Heart right ventricle (tissue), 16 donors: ENCODE data around the gene DISC1. TPM values are rescaled to one million over a fixed set of nuclear protein-coding genes. Genes with fewer than 3 reads are reported as not detected.

Experiments
- ATAC-seq, 8 donors: fragments of 200-7000 bp; cut with Tn5 transposase; one replicate each; pipeline ENCODE4 v1.9.1; 2020; ENCODE audit warnings: mild to moderate bottlenecking in 8 of 8, moderate library complexity in 8 of 8, moderate number of reproducible peaks in 1 of 8
- DNase-seq, 2 donors: peaks; one replicate each; pipeline ENCODE4 v3.0.0-alpha.2; 2020
- H3K27ac ChIP-seq, 10 donors: fragments of 200-600 bp; sonication (generic) in 2 of 10; one replicate each; pipeline versions ENCODE4 v1.5.0 to v1.8.0; 2020 to 2022; ENCODE audit warnings: mild to moderate bottlenecking in 3 of 10
- H3K27me3 ChIP-seq, 7 donors: fragments of 200-600 bp; one replicate each; pipeline ENCODE4 v1.8.0; 2021 to 2022; ENCODE audit warnings: mild to moderate bottlenecking in 2 of 7
- H3K36me3 ChIP-seq, 9 donors: fragments of 200-600 bp; sonication (generic) in 1 of 9; one replicate each; pipeline versions ENCODE4 v1.5.0 to v1.8.0; 2020 to 2022; ENCODE audit warnings: mild to moderate bottlenecking in 2 of 9
- H3K4me1 ChIP-seq, 9 donors: fragments of 200-600 bp; sonication (generic) in 1 of 9; one replicate each; pipeline versions ENCODE4 v1.5.0 to v1.8.0; 2020 to 2022; ENCODE audit warnings: mild to moderate bottlenecking in 4 of 9
- H3K4me3 ChIP-seq, 10 donors: fragments of 200-600 bp; sonication (generic) in 2 of 10; one replicate each; pipeline versions ENCODE4 v1.5.0 to v1.8.0; 2020 to 2022; ENCODE audit warnings: mild to moderate bottlenecking in 7 of 10, moderate library complexity in 2 of 10
- H3K9me3 ChIP-seq, 11 donors: fragments of 200-600 bp in 10 of 11; sonication (generic) in 2 of 11; one replicate each; pipeline versions ENCODE4 v1.5.0 to v1.8.0; 2013 to 2022; ENCODE audit warnings: mild to moderate bottlenecking in 2 of 11, control low read depth in 1 of 11, moderate library complexity in 1 of 11
- CTCF ChIP-seq, 9 donors: fragments of 200-600 bp; sonication (generic) in 2 of 9; IDR thresholded peaks; one replicate each; pipeline versions ENCODE4 v1.5.0 to v1.8.0; 2021 to 2022; ENCODE audit warnings: antibody characterized with exemption in 9 of 9, mild to moderate bottlenecking in 5 of 9, moderate library complexity in 1 of 9
- WGBS, 2 donors: extraction: QIAGEN DNeasy Blood & Tissue Kit; methylation state at CpG; one replicate each; pipeline ENCODE4 v1.1.7; 2013; ENCODE audit warnings: inconsistent platforms in 1 of 2; 5-methylcytosine and 5-hydroxymethylcytosine counted together
- intact Hi-C, 10 donors: fragments of 100-400 bp; cut with DNase I; formaldehyde crosslinking; loops; one replicate each; pipeline versions ENCODE4 v1.11.1 to v1.14.2; 2022
- polyA plus RNA-seq, 2 donors: library from polyadenylated mRNA; stranded (reverse); fragments of 200-250 nt; gene quantifications; one replicate each; pipeline ENCODE4 v1.2.3, GENCODE V29; 2013
- total RNA-seq, 10 donors: library from RNA; stranded (reverse); fragmentation: NEBNext Ultra II Directional in 3 of 10; extraction: Animal tissue kit (Norgen Biotek cat#: 25700) in 3 of 10; gene quantifications; one replicate each; pipeline versions ENCODE4 v1.2.1 to v1.2.4, GENCODE V29; 2021 to 2023
- donor health status: Arrhythmogenic right ventricular cardiomyopathy.
- donor health status: ischemic (EF 13 %, LVEDD 7.1; RV severe dilation, severe dysfunction).
- donor health status: healthy with polysubstance abuse.
- donor health status: DM: no; HTN: yes; CAD: no.
- donor health status: DM: no; HTN: no; CAD: no.
- donor health status: ischemic (EF 25% LVEDD 6.9; RV normal size, moderate dysfunction).
- donor health status: ischemic (EF 25% LVEDD 5.7; RV mildly dilated, moderate dysfunction).
- donor health status: healthy.
- donor health status: DM: yes; HTN: yes; CAD: no.
- donor health status: Ischemic cardiomyopathy.
- donor health status: ischemic (EF 35%, LVEDD 5.7; RV mildly dilated, moderate dysfunction).
- donor health status: nonischemic (EF 11% LVEDD 7.7; RV severe dilation, severe dysfunction).
- donor health status: DM: yes; HTN: yes; CAD: no.
- donor health status: PGD.
- donor health status: ischemic (EF 29% LVEDD 5.4; RV normal size, mild dysfunction).
- donor health status: nonischemic (EF 23%, LVEDD 6.1; RV moderate dilation, normal function).

The DISC1 gene
- total and polyA plus RNA-seq, 12 donors: 1.4 to 6.4 (median 4.0) TPM

GRCh38 chr1:231882790-231883189, 256.2 kb downstream of the DISC1 start:
- Histone ChIP-seq H3K4me1 (peaks cover 0 to 12% (median 0%) of the 10 kb centered on the region in 9 donors), H3K27me3 (no peaks in the 10 kb centered on the region), H3K9me3 (no peaks in the 10 kb centered on the region), H3K36me3 (no peaks in the 10 kb centered on the region), H3K27ac (no peak overlapping the region), H3K4me3 (no peak overlapping the region)
- no peak for DNase-seq
- intact Hi-C loops: no loop called here
- WGBS, 2 donors: 94% methylated on average over 8 of the region's 8 CpGs
- ATAC-seq: no peak
- no peak for TF ChIP-seq CTCF (IDR thresholded peaks at IDR 0.05)

- intact Hi-C loops: no loop called here
- Histone ChIP-seq H3K36me3 (no peaks in the 10 kb centered on the region), H3K27ac (no peak overlapping the region), H3K4me1 (peaks cover 0 to 12% (median 0%) of the 10 kb centered on the region in 9 donors), H3K27me3 (no peaks in the 10 kb centered on the region), H3K9me3 (no peaks in the 10 kb centered on the region), H3K4me3 (no peak overlapping the region)
- ATAC-seq (no peak), DNase-seq (no peak)
- whole genome bisulfite sequencing, 2 donors: 84 to 90% methylated on average over 1 of the region's 1 CpG
- peak in 1 of 9 donors; percentile 11 for TF ChIP-seq CTCF (IDR thresholded peaks at IDR 0.05)
Measured at GRCh38 chr1:231883382-231883781, 256.8 kb downstream of the DISC1 start.

GRCh38 chr1:231885209-231885854, 258.7 kb downstream of the DISC1 start:
- H3K4me3 ChIP-seq: no peak overlapping the region
- peaks cover 0 to 12% (median 0%) of the 10 kb centered on the region in 9 donors for H3K4me1 ChIP-seq
- H3K9me3 ChIP-seq: no peaks in the 10 kb centered on the region
- TF ChIP-seq CTCF (IDR thresholded peaks at IDR 0.05): no peak
- H3K27ac ChIP-seq: no peak overlapping the region
- intact Hi-C loops: no loop called here
- WGBS, 2 donors: 69 to 75% methylated on average over 7 of the region's 7 CpGs
- DNase-seq (no peak), ATAC-seq (no peak)
- no peaks in the 10 kb centered on the region for H3K36me3 ChIP-seq
- no peaks in the 10 kb centered on the region for H3K27me3 ChIP-seq

- TF ChIP-seq CTCF (IDR thresholded peaks at IDR 0.05): no peak
- WGBS, 2 donors: 97 to 100% methylated on average over 3 of the region's 3 CpGs
- intact Hi-C loops: no loop called here
- DNase-seq (no peak), ATAC-seq (no peak)
- H3K27me3 ChIP-seq: no peaks in the 10 kb centered on the region
- H3K4me1 ChIP-seq: peaks cover 0 to 12% (median 0%) of the 10 kb centered on the region in 9 donors
- no peaks in the 10 kb centered on the region for H3K36me3 ChIP-seq
- H3K4me3 ChIP-seq: no peak overlapping the region
- H3K9me3 ChIP-seq: no peaks in the 10 kb centered on the region
- H3K27ac ChIP-seq: no peak overlapping the region
Measured at GRCh38 chr1:231887166-231887565, 260.6 kb downstream of the DISC1 start.
